NB4 (cell line): ENCODE data around the gene GRIK4.

Experiments
- DNase-seq: peaks from one replicate; pipeline ENCODE4 v3.0.0; 2010; ENCODE audit warnings: low read depth
- H3K4me3 ChIP-seq: one replicate; pipeline ENCODE4 v1.5.1; 2011; ENCODE audit warnings: mild to moderate bottlenecking, low read depth, low read length, moderate library complexity
- CTCF ChIP-seq: IDR thresholded peaks from one replicate; pipeline ENCODE4 v1.5.1; 2012; ENCODE audit warnings: low read depth, low read length
- MYC ChIP-seq: IDR thresholded peaks from 2 replicates; pipeline ENCODE4 v1.6.1; 2011; ENCODE audit warnings: low read depth, low read length
- POLR2A ChIP-seq: IDR thresholded peaks from 2 replicates; pipeline ENCODE4 v1.6.1; 2011; ENCODE audit warnings: mild to moderate bottlenecking; ENCODE audit not compliant: insufficient read length; ENCODE audit errors: extremely low read depth
- TF ChIP-seq, protein P1 (sequence below): IDR thresholded peaks from 2 replicates; pipeline ENCODE4 v1.6.1; 2011; ENCODE audit warnings: low read depth, low read length

GRIK4 gene

GRCh38 chr11:120551191-120551590, 39.6 kb downstream of the GRIK4 start:
- no peak for DNase-seq
- H3K4me3 ChIP-seq = no peak overlapping the region
- TF ChIP-seq POLR2A (no peak), MYC (no peak)

GRCh38 chr11:120554766-120555432, 43.4 kb downstream of the GRIK4 start:
- DNase-seq = peak; percentile 70

GRCh38 chr11:120555433-120555773, 43.9 kb downstream of the GRIK4 start:
- H3K4me3 ChIP-seq = no peak overlapping the region
- no peak for TF ChIP-seq CTCF
- no peak for TF ChIP-seq MYC
- TF ChIP-seq, protein P1, sequence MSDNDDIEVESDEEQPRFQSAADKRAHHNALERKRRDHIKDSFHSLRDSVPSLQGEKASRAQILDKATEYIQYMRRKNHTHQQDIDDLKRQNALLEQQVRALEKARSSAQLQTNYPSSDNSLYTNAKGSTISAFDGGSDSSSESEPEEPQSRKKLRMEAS = no peak
- TF ChIP-seq POLR2A = no peak
- DNase-seq = no peak

More at GRCh38 chr11:120554766-120555432, 43.4 kb downstream of the GRIK4 start:
- TF ChIP-seq MYC (no peak), POLR2A (no peak), CTCF (no peak)
- TF ChIP-seq, protein P1 = no peak
- H3K4me3 ChIP-seq = no peak overlapping the region

- TF ChIP-seq CTCF = no peak
- TF ChIP-seq POLR2A = no peak
- TF ChIP-seq, protein P1 = no peak
- TF ChIP-seq MYC = no peak
- no peak overlapping the region for H3K4me3 ChIP-seq
- DNase-seq = no peak
Measured at GRCh38 chr11:120556797-120557196, 45.2 kb downstream of the GRIK4 start.

GRCh38 chr11:120558744-120559431, 47.3 kb downstream of the GRIK4 start:
- TF ChIP-seq CTCF = no peak
- no peak for TF ChIP-seq POLR2A
- TF ChIP-seq, protein P1 = no peak
- TF ChIP-seq MYC = no peak
- no peak overlapping the region for H3K4me3 ChIP-seq
- DNase-seq = no peak

- no peak for DNase-seq
- no peak for TF ChIP-seq MYC
- TF ChIP-seq CTCF = no peak
- TF ChIP-seq POLR2A = no peak
- TF ChIP-seq, protein P1 = no peak
- H3K4me3 ChIP-seq = no peak overlapping the region
Measured at GRCh38 chr11:120561286-120561685, 49.7 kb downstream of the GRIK4 start.
